Heart left ventricle (tissue), 13 donors: ENCODE measurements around the gene RNASEH2C.

Source experiments
- POLR2A ChIP-seq, 2 donors: fragments of 450-650 bp; IDR thresholded peaks; one replicate each; pipeline ENCODE4 v1.6.1; 2017; ENCODE audit warnings: antibody characterized with exemption in 2 of 2, mild to moderate bottlenecking in 2 of 2, moderate library complexity in 2 of 2
- TF ChIP-seq, protein P1 (sequence below), 12 donors: fragments of 200-600 bp; sonication (generic) in 4 of 12; IDR thresholded peaks; one replicate each; pipeline versions ENCODE4 v1.5.0 to v1.8.0; 2018 to 2022; ENCODE audit warnings: antibody characterized with exemption in 12 of 12, mild to moderate bottlenecking in 5 of 12
- donor health status: ischemic (EF 13 %, LVEDD 7.1; RV severe dilation, severe dysfunction).
- donor health status: DM: no; HTN: yes; CAD: no.
- donor health status: DM: no; HTN: no; CAD: no.
- donor health status: ischemic (EF 25% LVEDD 6.9; RV normal size, moderate dysfunction).
- donor health status: ischemic (EF 25% LVEDD 5.7; RV mildly dilated, moderate dysfunction).
- donor health status: ischemic (EF 35%, LVEDD 5.7; RV mildly dilated, moderate dysfunction).
- donor health status: nonischemic (EF 11% LVEDD 7.7; RV severe dilation, severe dysfunction).
- donor health status: DM: yes; HTN: yes; CAD: no.
- donor health status: PGD.
- donor health status: ischemic (EF 29% LVEDD 5.4; RV normal size, mild dysfunction).
- donor health status: nonischemic (EF 23%, LVEDD 6.1; RV moderate dilation, normal function).

- TF ChIP-seq, protein P1, sequence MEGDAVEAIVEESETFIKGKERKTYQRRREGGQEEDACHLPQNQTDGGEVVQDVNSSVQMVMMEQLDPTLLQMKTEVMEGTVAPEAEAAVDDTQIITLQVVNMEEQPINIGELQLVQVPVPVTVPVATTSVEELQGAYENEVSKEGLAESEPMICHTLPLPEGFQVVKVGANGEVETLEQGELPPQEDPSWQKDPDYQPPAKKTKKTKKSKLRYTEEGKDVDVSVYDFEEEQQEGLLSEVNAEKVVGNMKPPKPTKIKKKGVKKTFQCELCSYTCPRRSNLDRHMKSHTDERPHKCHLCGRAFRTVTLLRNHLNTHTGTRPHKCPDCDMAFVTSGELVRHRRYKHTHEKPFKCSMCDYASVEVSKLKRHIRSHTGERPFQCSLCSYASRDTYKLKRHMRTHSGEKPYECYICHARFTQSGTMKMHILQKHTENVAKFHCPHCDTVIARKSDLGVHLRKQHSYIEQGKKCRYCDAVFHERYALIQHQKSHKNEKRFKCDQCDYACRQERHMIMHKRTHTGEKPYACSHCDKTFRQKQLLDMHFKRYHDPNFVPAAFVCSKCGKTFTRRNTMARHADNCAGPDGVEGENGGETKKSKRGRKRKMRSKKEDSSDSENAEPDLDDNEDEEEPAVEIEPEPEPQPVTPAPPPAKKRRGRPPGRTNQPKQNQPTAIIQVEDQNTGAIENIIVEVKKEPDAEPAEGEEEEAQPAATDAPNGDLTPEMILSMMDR (IDR thresholded peaks at IDR 0.05): no peak
- TF ChIP-seq POLR2A (IDR thresholded peaks at IDR 0.05): no peak
Observed at GRCh38 chr11:65741185-65741584, 20.6 kb upstream of the RNASEH2C start.
